ENCODE measurements around the gene DAP.

The DAP gene

DNA sequence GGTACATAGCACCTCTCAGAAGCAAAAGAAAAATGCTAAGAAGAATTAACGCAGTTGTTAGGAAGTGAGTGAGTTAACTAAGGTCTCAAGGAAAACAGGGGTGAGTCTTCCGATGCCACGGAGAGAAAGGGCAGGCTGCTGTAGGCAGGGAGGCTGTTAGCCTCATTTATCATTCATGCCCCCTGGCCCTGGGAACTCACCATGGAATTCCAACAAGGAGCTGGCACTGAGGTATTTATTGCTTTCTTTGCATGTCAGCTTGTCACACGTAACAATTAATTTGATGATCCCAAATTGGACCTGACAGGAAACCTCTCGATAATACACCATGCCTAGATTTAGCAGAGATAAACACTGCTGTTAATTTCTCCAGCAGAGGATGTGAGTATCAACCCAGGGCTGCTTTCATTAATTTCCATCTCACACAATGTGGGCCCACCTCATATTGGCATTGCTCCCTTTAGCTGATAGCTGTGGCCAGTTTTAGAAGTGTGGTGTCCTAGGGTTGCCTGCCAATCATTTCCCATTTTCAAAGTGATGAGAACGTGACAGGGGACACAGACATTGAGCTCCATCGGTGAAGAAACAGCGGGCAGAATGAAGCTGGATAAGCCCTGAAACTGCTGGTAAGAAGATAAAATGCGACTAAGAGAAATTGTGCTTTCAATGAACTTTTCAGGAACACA is 45.3 kb downstream of the DAP start:
- H3K27me3 Mint-ChIP-seq (ENCODE audit: low read depth), result no peaks in the 10 kb centered on the region
- TF ChIP-seq, protein P1, sequence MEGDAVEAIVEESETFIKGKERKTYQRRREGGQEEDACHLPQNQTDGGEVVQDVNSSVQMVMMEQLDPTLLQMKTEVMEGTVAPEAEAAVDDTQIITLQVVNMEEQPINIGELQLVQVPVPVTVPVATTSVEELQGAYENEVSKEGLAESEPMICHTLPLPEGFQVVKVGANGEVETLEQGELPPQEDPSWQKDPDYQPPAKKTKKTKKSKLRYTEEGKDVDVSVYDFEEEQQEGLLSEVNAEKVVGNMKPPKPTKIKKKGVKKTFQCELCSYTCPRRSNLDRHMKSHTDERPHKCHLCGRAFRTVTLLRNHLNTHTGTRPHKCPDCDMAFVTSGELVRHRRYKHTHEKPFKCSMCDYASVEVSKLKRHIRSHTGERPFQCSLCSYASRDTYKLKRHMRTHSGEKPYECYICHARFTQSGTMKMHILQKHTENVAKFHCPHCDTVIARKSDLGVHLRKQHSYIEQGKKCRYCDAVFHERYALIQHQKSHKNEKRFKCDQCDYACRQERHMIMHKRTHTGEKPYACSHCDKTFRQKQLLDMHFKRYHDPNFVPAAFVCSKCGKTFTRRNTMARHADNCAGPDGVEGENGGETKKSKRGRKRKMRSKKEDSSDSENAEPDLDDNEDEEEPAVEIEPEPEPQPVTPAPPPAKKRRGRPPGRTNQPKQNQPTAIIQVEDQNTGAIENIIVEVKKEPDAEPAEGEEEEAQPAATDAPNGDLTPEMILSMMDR (IDR thresholded peaks at IDR 0.05; ENCODE audit: unreplicated experiment in 3 of 3), result no peak
- H3K36me3 Mint-ChIP-seq (ENCODE audit: low read depth), result peaks cover 89% of the 10 kb centered on the region
- H3K27ac Mint-ChIP-seq, result no peak overlapping the region
- no peak overlapping the region for H3K4me3 Mint-ChIP-seq
- H3K9me3 Mint-ChIP-seq, result no peaks in the 10 kb centered on the region
- no peaks in the 10 kb centered on the region for H3K4me1 Mint-ChIP-seq

DNA sequence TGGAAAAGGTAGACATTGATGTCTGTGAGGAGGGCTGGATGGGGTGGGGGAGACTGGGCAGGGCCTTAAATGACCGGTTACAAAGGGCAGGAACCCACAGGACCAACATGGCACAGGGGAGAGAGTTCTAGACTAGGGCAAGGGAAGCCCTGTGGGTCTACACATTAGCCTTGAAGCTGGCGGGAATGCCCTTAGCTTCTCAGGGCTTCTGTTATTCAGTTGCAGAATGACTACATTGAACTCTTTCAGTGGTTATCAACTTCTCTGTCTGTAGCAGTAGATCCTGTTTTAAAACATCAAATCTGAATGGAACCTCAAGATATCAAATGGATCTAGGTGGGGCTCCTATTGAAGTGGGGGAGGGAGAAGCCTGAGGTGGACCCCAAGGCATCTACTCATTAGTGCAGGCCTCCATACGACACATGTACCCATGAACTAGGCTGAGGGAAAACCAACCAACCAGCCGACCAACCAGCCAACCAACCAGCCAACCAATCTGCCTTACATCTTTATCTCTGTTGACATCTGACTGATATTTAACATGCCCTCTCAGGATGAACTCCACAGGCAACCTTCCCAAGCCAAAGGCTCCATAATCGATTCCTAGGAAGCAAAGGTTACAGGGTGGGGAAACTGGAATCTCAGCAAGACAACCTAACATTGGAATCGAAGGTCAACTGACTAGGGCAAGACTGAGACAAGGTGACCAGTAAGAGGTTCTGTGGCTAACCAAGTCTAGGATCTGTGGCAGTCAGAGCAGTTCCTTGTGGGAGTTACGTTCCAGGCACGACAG is 48.3 kb downstream of the DAP start:
- Mint-ChIP-seq H3K4me1 (no peaks in the 10 kb centered on the region), H3K27me3 (ENCODE audit: low read depth) (no peaks in the 10 kb centered on the region), H3K36me3 (ENCODE audit: low read depth) (peaks cover 69% of the 10 kb centered on the region), H3K9me3 (no peaks in the 10 kb centered on the region), H3K4me3 (no peak overlapping the region), H3K27ac (no peak overlapping the region)
- TF ChIP-seq, protein P1 (IDR thresholded peaks at IDR 0.05; ENCODE audit: unreplicated experiment in 3 of 3), result no peak

DNA sequence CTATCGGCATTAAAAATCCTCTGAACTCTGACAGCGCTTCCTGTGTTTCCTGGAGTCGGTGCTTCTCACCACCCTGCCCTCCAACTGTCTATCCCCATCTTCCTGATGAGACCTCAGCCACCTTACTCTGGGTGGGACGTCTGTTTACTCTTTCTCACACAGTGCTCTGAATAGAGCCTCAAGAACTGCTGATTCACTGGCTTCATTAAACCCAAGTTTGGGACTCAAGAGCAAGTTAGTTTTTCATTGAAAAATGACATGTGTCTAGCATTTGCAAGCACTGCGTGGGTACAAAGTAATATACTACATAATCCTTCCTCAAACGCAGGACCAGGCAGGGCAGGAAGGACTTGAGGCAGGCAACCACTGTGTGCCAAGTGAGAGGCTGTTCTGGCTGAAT is 49.5 kb downstream of the DAP start:
- Mint-ChIP-seq H3K36me3 (ENCODE audit: low read depth) (peaks cover 58% of the 10 kb centered on the region), H3K9me3 (no peaks in the 10 kb centered on the region), H3K27ac (no peak overlapping the region), H3K27me3 (ENCODE audit: low read depth) (no peaks in the 10 kb centered on the region), H3K4me1 (no peaks in the 10 kb centered on the region), H3K4me3 (no peak overlapping the region)
- TF ChIP-seq, protein P1 (IDR thresholded peaks at IDR 0.05; ENCODE audit: unreplicated experiment in 3 of 3), result no peak

DNA sequence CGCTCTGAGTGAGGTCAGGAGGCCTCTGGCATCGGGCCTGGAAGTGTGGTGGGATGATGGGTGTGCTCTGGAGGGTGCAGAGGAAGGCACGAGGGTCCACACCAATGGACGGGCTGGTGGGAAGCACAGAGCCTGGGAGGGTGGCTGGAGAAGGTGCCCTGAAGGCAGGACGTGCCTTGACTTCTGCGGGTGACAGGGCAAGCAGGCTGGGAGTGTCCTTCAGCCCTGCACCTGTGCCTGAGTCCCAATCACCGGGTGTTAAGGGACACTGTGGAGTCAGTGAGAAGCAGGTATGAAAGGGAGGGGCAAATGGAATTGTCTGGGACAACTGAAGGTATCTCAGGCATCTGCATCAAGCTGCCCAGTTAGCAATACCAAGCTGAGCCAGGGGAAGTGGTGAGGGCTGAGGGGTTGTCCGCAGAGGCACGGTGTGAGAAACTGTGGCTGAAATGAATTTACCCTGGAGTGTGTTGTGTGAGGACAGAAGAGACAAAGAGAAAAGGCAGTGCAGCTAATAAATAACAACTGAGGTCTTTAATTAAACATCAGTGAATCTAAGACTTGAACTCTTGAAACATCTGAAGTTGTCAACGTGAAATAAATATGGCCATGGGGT is 50.4 kb downstream of the DAP start:
- H3K9me3 Mint-ChIP-seq, result no peaks in the 10 kb centered on the region
- H3K27ac Mint-ChIP-seq, result peak overlapping the region in 1 of 3 experiments; percentile 19
- no peaks in the 10 kb centered on the region for H3K4me1 Mint-ChIP-seq
- H3K36me3 Mint-ChIP-seq (ENCODE audit: low read depth), result peaks cover 48% of the 10 kb centered on the region
- no peaks in the 10 kb centered on the region for H3K27me3 Mint-ChIP-seq (ENCODE audit: low read depth)
- no peak overlapping the region for H3K4me3 Mint-ChIP-seq
- TF ChIP-seq, protein P1 (IDR thresholded peaks at IDR 0.05; ENCODE audit: unreplicated experiment in 3 of 3), result no peak

DNA sequence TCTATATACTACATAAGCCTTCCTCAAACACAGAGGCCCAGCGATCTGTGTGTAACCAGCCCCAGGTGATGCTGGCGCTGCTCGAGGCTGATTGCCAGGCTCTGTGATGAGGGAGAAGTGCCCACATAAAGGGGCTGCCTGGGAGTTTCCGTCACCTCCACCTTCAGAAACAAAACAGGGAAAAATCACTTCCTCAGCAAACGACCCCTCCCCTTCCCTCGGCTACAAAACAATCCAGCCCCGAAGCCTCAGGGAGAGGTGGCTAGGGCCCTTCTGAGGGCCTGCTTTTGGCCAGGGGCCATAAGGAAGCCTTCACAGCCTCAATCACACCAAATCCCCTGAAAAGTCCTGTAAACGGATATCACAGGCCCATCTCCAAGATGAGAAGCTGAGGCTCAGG is 51.1 kb downstream of the DAP start:
- H3K4me1 Mint-ChIP-seq, result no peaks in the 10 kb centered on the region
- TF ChIP-seq, protein P1 (IDR thresholded peaks at IDR 0.05; ENCODE audit: unreplicated experiment in 3 of 3), result no peak
- no peak overlapping the region for H3K27ac Mint-ChIP-seq
- no peaks in the 10 kb centered on the region for H3K9me3 Mint-ChIP-seq
- peaks cover 41% of the 10 kb centered on the region for H3K36me3 Mint-ChIP-seq (ENCODE audit: low read depth)
- H3K27me3 Mint-ChIP-seq (ENCODE audit: low read depth), result no peaks in the 10 kb centered on the region
- no peak overlapping the region for H3K4me3 Mint-ChIP-seq
